Measurements from ENCODE around the gene MTCL1. TPM values are rescaled to one million over a fixed set of nuclear protein-coding genes. Genes with fewer than 3 reads are reported as not detected.

Gene MTCL1
- total RNA-seq, 1 donor from 2014 or later = 50.5 TPM

- no peak for DNase-seq (ENCODE audit: low read depth)
- Histone ChIP-seq H3K36me3 (ENCODE audit: control insufficient read depth, insufficient read depth, low read length) (peaks cover 3% of the 10 kb centered on the region), H3K27me3 (ENCODE audit: control insufficient read depth, insufficient read depth, low read length) (no peaks in the 10 kb centered on the region), H3K4me3 (ENCODE audit: low read depth, low read length) (peak overlapping the region; percentile 62)
- no peak for TF ChIP-seq CTCF (IDR thresholded peaks at IDR 0.05; ENCODE audit: insufficient read depth, low read length, poor library complexity, severe bottlenecking)
These were observed 820 bp downstream of the MTCL1 start for GRCh38 chr18:8705961-8706790.

GRCh38 chr18:8706791-8707555 is 1.6 kb downstream of the MTCL1 start:
- no peak for DNase-seq (ENCODE audit: low read depth)
- Histone ChIP-seq H3K4me3 (ENCODE audit: low read depth, low read length) (peak overlapping the region; percentile 62), H3K36me3 (ENCODE audit: control insufficient read depth, insufficient read depth, low read length) (peaks cover 3% of the 10 kb centered on the region), H3K27me3 (ENCODE audit: control insufficient read depth, insufficient read depth, low read length) (no peaks in the 10 kb centered on the region)
- TF ChIP-seq CTCF (IDR thresholded peaks at IDR 0.05; ENCODE audit: insufficient read depth, low read length, poor library complexity, severe bottlenecking) = peak; percentile 38

- no peak for TF ChIP-seq CTCF (IDR thresholded peaks at IDR 0.05; ENCODE audit: insufficient read depth, low read length, poor library complexity, severe bottlenecking)
- no peaks in the 10 kb centered on the region for H3K27me3 ChIP-seq (ENCODE audit: control insufficient read depth, insufficient read depth, low read length)
- H3K4me3 ChIP-seq (ENCODE audit: low read depth, low read length) = peak overlapping the region; percentile 62
- H3K36me3 ChIP-seq (ENCODE audit: control insufficient read depth, insufficient read depth, low read length) = peaks cover 3% of the 10 kb centered on the region
- no peak for DNase-seq (ENCODE audit: low read depth)
These were observed 2.4 kb downstream of the MTCL1 start for GRCh38 chr18:8707556-8708300.

- no peak for TF ChIP-seq CTCF (IDR thresholded peaks at IDR 0.05; ENCODE audit: insufficient read depth, low read length, poor library complexity, severe bottlenecking)
- no peak overlapping the region for H3K4me3 ChIP-seq (ENCODE audit: low read depth, low read length)
- H3K27me3 ChIP-seq (ENCODE audit: control insufficient read depth, insufficient read depth, low read length) = no peaks in the 10 kb centered on the region
- no peak for DNase-seq (ENCODE audit: low read depth)
- peaks cover 3% of the 10 kb centered on the region for H3K36me3 ChIP-seq (ENCODE audit: control insufficient read depth, insufficient read depth, low read length)
These were observed 3.3 kb downstream of the MTCL1 start for GRCh38 chr18:8708670-8709069.

- Histone ChIP-seq H3K36me3 (ENCODE audit: control insufficient read depth, insufficient read depth, low read length) (peaks cover 3% of the 10 kb centered on the region), H3K27me3 (ENCODE audit: control insufficient read depth, insufficient read depth, low read length) (no peaks in the 10 kb centered on the region), H3K4me3 (ENCODE audit: low read depth, low read length) (no peak overlapping the region)
- no peak for TF ChIP-seq CTCF (IDR thresholded peaks at IDR 0.05; ENCODE audit: insufficient read depth, low read length, poor library complexity, severe bottlenecking)
- no peak for DNase-seq (ENCODE audit: low read depth)
These were observed 4.1 kb downstream of the MTCL1 start for GRCh38 chr18:8709248-8710059.
